IgD-negative memory B cell (primary cell): Measurements from ENCODE around the gene LTO1. TPM values are rescaled to one million over a fixed set of nuclear protein-coding genes. Genes with fewer than 3 reads are reported as not detected.
A peak's percentile ranks its signal among the peaks of the same experiment; 100 is the strongest.

Experiments
- H3K27ac Mint-ChIP-seq, 3 donors: one replicate each; pipeline ENCODE4 v1.8.0; 2020 to 2022; ENCODE audit warnings: mild to moderate bottlenecking in 3 of 3, mixed read lengths in 3 of 3, moderate library complexity in 1 of 3
- H3K27me3 Mint-ChIP-seq: one replicate; pipeline ENCODE4 v1.8.0; 2021; ENCODE audit warnings: mixed read lengths
- H3K36me3 Mint-ChIP-seq: one replicate; pipeline ENCODE4 v1.8.0; 2020; ENCODE audit warnings: mild to moderate bottlenecking, mixed read lengths
- H3K4me1 Mint-ChIP-seq, 3 donors: one replicate each; pipeline ENCODE4 v1.8.0; 2020 to 2022; ENCODE audit warnings: mixed read lengths in 3 of 3, mild to moderate bottlenecking in 1 of 3
- H3K4me3 Mint-ChIP-seq, 4 donors: one replicate each; pipeline ENCODE4 v1.8.0; 2020 to 2022; ENCODE audit warnings: mild to moderate bottlenecking in 4 of 4, mixed read lengths in 4 of 4, moderate library complexity in 3 of 4
- H3K9me3 Mint-ChIP-seq, 3 donors: one replicate each; pipeline ENCODE4 v1.8.0; 2020 to 2021; ENCODE audit warnings: mixed read lengths in 3 of 3, mild to moderate bottlenecking in 1 of 3
- polyA plus RNA-seq: library from polyadenylated mRNA; unstranded; fragments of 300-500 nt; fragmentation: Illumina TruSeq; gene quantifications from one replicate; pipeline ENCODE4 v1.2.3, GENCODE V29; 2021

LTO1 gene
- polyA plus RNA-seq, 1 donor from 2014 or later, result 14.0 TPM

DNA sequence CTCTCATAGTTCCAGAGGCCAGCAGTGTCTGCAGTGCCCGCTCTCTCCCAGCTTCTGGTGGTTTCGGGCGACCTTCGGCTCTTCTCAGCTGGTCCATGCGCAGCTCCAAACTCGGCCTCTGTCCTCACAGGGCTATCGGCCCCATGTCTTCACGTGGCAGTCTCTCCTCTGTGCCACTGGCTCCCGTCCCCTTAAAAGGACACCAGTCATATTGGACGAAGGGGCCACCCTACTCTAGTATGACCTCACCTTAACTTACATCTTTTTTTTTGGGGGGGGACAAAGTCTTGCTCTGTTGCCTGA lies 13.8 kb downstream of the LTO1 start:
- no peaks in the 10 kb centered on the region for H3K27me3 Mint-ChIP-seq
- no peak overlapping the region for H3K27ac Mint-ChIP-seq
- H3K36me3 Mint-ChIP-seq, result peaks cover 3% of the 10 kb centered on the region
- peaks cover 0 to 3% (median 0%) of the 10 kb centered on the region in 3 donors for H3K4me1 Mint-ChIP-seq
- H3K4me3 Mint-ChIP-seq, result no peak overlapping the region
- no peaks in the 10 kb centered on the region for H3K9me3 Mint-ChIP-seq

DNA sequence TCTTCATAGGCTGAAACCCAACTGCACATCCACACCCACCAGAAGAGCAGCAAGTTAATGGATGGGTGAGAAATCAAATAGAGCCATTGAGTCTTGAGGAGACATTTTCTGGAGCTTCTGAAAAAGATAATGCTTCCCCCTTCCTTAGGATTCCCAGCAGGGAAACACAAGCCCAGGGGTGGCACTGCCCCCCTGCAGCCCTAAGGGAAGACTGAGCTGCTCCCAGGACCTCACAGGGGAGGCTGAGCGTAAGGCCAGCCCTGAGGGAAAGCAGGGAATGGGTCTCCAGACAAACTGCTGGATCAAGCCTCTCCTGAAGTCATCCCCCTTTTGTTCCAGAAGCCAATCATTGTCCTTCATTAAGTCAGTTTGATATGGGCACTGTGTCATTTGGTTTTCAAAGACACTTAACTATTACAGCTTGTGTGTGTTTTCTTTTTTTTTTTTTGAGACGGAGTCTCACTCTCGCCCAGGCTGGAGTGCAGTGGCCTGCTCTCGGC lies 15.1 kb downstream of the LTO1 start:
- Mint-ChIP-seq H3K27me3 (no peaks in the 10 kb centered on the region), H3K36me3 (peaks cover 3% of the 10 kb centered on the region), H3K4me3 (no peak overlapping the region), H3K9me3 (no peaks in the 10 kb centered on the region), H3K27ac (no peak overlapping the region), H3K4me1 (peaks cover 0 to 2% (median 0%) of the 10 kb centered on the region in 3 donors)

DNA sequence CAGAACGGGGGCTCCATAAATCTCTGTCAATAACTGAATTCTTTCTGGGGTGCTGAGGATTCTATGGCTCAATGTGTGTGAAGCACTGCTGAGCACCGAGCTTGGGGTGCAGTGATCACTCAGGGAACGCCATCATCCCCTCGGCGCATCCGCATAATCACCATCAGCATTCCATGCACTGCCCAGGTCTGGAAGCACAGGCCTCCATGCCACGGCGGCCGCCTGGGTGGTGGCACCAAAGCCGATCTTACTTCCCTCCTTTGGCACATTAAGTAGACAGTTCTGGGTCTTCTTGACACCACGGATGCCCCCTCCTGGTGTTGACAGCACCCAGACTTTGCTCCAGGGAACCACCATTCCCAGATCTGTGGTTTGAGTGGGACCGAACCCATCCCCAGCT lies 15.6 kb downstream of the LTO1 start:
- H3K4me3 Mint-ChIP-seq, result peak overlapping the region in 1 of 4 donors; percentile 54

DNA sequence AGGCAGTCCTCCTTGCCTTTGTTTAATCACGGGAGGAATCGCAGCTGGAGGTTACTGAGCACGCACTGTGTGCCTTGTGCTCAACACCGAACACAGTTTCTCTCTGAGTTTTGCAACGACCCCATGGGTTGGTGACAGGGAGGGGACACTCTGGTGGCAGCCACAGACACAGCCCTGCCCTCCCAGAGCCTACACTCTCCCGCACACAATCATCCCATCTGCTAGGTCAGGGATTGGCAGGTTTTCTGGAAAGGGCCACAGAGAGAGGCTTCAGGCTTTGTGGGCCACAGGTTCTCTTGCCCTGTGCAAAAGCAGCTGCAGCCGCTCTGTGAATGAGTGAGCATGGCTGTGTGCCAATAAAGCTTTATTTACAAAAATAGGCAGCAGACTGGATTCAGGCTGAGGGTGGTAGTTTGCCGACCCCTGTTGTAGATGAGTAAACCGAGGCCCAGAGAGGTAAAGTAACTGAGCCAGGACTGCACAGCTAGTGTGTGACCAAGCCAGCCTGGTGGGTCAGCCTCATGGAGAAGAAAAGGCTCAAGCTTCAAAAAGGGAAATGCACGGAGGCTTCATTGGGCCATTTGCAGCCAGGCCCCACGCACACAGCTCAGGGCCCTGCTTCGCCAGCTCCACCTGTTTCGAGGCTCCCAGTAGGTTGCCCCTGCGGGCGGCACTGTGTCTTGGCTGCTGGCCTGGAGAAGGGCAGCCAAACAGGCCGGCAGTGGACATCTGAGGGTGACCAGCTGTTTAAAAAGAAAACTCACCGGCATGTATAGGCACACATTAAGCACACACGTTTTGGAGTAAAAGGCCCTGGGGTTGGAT lies 16.3 kb downstream of the LTO1 start:
- peak overlapping the region in 1 of 4 donors; percentile 54 for H3K4me3 Mint-ChIP-seq
- peaks cover 3% of the 10 kb centered on the region for H3K36me3 Mint-ChIP-seq
- H3K9me3 Mint-ChIP-seq, result no peaks in the 10 kb centered on the region
- no peak overlapping the region for H3K27ac Mint-ChIP-seq
- no peaks in the 10 kb centered on the region for H3K27me3 Mint-ChIP-seq
- no peaks in the 10 kb centered on the region for H3K4me1 Mint-ChIP-seq

More for the DNA sequence above, 15.6 kb downstream of the LTO1 start:
- H3K27me3 Mint-ChIP-seq, result no peaks in the 10 kb centered on the region
- no peaks in the 10 kb centered on the region for H3K9me3 Mint-ChIP-seq
- no peak overlapping the region for H3K27ac Mint-ChIP-seq
- peaks cover 3% of the 10 kb centered on the region for H3K36me3 Mint-ChIP-seq
- H3K4me1 Mint-ChIP-seq, result no peaks in the 10 kb centered on the region

DNA sequence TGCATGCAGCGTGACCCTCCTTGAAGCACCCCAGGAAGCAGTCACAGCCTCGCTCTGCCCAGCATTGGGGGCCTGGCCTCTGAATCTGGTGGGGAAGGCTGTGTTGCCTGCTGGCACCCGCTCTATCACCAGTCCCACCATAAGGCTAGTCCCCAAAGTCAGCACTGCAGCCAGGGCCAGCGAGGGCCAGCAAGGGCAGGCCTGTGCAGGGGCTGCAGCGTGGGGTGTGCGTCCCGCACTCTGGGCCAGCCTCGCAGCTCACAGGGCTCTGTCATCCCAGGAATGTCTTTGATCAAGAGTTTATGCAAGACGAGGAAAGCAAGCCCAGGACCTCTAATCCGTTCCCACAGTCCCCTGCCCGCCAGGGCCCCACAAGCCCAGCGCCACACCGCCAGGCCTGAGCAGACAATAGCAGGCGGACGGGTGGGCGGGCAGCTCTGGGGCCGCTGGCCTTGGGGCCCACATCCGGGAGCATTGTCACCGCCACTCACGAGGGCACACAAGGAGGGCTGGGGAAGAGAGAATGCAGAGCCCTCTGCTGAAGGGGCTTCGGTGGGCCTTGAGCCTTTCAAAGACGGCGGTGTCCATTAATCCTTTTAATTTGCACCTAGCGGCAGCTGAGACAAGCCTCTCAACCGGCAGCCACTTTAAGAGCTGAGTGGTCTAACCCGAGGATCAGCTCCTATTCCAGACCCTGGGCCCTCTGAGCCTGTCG lies 17.1 kb downstream of the LTO1 start:
- no peaks in the 10 kb centered on the region for H3K36me3 Mint-ChIP-seq
- H3K9me3 Mint-ChIP-seq, result no peaks in the 10 kb centered on the region
- H3K4me1 Mint-ChIP-seq, result no peaks in the 10 kb centered on the region
- H3K4me3 Mint-ChIP-seq, result no peak overlapping the region
- H3K27me3 Mint-ChIP-seq, result no peaks in the 10 kb centered on the region
- no peak overlapping the region for H3K27ac Mint-ChIP-seq

DNA sequence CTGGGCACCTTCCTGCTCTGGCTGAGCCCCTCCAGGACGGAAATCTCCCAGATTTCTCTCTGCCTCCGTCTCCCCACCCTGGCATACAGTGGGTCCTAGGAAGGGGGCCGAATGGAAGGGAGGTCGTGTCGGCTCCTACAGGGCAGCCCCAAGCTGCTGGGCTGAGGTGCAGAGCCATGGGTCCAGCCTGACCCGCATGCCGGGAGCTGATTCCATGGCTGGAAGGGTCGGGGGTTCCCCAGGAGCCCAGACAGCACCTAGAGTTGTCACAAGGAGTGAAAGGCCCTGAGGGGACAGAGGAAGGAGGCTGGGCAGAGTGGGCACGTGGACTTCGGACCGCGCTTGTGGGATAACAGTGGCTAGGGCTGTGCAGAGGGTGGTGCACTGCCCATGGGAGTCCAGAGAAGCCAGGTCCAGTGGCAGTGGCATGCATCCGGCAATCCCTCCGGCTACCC lies 17.7 kb downstream of the LTO1 start:
- no peak overlapping the region for H3K27ac Mint-ChIP-seq
- no peaks in the 10 kb centered on the region for H3K36me3 Mint-ChIP-seq
- H3K4me3 Mint-ChIP-seq, result no peak overlapping the region
- no peaks in the 10 kb centered on the region for H3K4me1 Mint-ChIP-seq
- H3K27me3 Mint-ChIP-seq, result no peaks in the 10 kb centered on the region
- H3K9me3 Mint-ChIP-seq, result no peaks in the 10 kb centered on the region

DNA sequence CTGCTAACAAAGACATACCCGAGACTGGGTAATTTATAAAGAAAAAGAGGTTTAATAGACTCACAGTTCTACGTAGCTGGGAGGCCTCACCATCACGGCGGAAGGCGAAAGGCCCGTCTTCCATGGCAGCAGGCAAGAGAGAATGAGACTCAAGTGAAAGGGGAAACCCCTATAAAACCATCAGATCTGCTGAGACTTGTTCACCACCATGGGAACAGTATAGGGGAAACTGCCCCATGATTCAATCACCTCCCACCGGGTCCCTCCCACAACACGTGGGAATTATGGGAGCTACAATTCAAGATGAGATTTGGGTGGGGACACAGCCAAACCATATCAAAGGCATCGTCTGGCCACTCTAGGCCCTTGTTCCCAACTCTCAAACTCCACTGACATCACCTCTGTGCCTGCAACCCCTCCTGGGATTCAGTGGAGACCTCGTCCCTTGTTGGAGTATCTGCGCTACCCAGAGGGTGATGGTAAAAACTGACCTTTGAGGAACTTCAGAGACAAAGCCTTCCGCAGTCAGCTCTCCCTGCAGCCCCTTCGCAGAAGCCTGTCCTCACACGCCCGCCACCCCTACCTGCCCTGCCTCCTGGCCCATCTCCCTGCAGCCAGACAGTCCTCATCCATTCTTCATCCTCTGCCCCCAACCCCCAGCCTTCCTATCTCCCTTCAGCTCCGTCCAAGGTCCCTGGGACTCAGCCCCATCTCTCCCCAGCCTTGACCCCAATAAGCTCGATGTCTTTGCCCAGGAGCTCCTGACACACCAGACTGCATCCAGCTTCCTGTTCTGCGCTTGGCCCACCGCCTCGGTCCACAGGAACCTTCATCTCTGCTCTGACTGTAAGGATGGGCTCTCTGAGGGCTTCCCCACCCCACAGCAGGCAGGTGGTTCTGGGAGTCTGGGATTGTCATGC lies 18.4 kb downstream of the LTO1 start:
- peaks cover under 1% of the 10 kb centered on the region for H3K36me3 Mint-ChIP-seq
- peak overlapping the region in 1 of 4 donors; percentile 47 for H3K4me3 Mint-ChIP-seq
- no peaks in the 10 kb centered on the region for H3K4me1 Mint-ChIP-seq
- H3K27ac Mint-ChIP-seq, result no peak overlapping the region
- no peaks in the 10 kb centered on the region for H3K27me3 Mint-ChIP-seq
- no peaks in the 10 kb centered on the region for H3K9me3 Mint-ChIP-seq

DNA sequence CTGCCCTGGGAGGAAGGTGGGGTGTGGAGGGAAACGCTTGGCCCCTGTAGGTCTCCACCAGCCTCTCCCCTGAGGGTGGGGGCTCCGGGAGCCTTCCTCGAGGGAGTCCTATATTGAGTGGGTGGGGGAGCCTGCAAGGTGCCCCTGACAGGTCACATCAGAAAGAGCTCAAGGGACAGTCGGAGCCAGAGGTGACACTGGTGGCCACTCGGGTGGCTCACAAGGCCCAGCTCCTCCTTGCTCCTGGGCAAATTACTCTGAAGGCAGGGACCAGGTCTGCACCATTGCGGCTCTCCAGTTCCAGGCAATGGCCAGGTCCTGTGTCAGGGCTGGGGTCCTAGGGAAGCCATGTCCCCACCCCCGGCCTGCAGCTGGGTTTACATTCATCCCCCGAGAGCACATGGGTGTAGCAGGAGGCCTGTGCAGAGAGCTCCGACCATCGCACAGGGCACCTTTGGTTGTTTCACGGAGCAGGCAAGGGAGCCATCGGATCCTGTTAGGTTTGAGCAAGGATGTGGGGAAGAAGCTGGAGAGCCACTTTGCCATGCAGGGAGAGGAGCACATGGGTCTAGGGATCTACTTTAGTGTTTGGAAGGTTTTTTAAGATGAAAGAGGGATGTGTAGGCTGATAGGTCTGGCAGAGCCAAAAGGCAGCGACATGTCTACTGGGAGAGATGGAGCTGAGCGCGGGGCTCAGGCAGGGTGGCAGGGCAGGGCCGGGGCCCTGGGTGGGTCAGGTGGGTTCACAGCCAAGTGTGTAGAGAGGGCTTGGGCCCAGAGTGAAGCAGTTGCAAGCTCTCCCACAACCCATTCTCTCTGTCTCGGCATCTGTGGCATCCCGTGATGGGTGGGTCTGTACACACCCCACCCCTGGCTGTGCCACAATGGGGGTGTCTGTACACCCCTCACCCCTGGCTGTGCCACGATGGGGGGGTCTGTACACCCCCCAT lies 19.4 kb downstream of the LTO1 start:
- H3K9me3 Mint-ChIP-seq, result no peaks in the 10 kb centered on the region

DNA sequence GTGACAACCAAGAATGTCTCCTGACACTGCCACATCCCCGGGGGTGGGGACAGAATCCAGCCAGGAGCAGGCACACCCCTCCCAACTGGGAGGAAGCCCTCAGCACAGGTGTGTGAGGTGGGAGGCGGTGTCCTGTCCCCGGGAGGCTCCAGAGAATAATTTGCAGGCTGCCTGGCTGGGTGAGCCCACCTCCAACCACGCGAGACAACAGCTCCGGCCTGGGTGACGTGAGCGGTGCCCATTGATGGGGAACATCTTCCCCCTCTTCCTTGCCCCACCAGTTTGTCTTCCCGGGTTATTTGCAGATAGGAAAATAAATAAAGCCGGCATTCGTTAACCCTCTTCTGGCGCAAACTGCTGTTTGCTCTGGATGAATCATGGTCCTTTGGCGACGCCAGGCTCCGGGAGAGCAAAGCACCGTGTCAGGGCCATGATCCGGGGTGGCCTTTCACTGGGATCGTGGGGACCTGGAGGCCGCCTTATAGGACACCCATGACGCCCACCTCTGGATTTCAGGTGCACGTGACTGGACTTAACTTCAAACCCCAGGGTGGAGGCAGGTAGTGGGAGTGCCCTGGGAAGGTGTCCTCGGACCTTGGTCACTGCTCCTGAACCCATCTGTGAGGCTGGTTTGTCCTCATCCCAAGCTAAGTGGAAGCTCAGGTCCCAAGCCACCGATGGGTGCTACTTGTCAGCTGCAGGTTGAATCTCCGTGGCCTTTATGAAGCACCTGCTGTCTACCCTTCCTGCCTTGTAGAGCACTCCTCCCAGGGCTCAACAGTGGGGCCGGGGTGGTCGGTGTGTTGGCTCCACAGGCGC lies 20.3 kb downstream of the LTO1 start:
- H3K27ac Mint-ChIP-seq, result no peak overlapping the region
- H3K36me3 Mint-ChIP-seq, result peaks cover 2% of the 10 kb centered on the region
- H3K4me1 Mint-ChIP-seq, result no peaks in the 10 kb centered on the region
- no peaks in the 10 kb centered on the region for H3K27me3 Mint-ChIP-seq
- no peak overlapping the region for H3K4me3 Mint-ChIP-seq
- H3K9me3 Mint-ChIP-seq, result no peaks in the 10 kb centered on the region

More for the DNA sequence above, 19.4 kb downstream of the LTO1 start:
- H3K27ac Mint-ChIP-seq, result no peak overlapping the region
- H3K27me3 Mint-ChIP-seq, result no peaks in the 10 kb centered on the region
- no peak overlapping the region for H3K4me3 Mint-ChIP-seq
- H3K36me3 Mint-ChIP-seq, result peaks cover 2% of the 10 kb centered on the region
- H3K4me1 Mint-ChIP-seq, result no peaks in the 10 kb centered on the region

DNA sequence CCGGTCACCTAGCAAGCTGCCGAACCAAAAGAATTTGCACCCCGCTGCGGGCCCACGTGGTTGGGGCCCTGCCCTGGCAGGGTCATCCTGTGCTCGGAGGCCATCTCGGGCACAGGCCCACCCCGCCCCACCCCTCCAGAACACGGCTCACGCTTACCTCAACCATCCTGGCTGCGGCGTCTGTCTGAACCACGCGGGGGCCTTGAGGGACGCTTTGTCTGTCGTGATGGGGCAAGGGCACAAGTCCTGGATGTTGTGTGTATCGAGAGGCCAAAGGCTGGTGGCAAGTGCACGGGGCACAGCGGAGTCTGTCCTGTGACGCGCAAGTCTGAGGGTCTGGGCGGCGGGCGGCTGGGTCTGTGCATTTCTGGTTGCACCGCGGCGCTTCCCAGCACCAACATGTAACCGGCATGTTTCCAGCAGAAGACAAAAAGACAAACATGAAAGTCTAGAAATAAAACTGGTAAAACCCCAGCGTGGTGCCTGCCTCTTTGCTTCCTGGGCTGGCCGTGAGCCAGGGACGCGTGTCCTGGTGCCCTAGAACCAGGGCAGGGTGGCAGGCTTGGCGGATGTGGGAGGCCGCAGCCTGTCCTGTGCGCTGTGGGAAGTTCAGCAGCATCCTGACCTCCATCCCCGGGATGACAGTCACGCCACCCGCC lies 21.0 kb downstream of the LTO1 start:
- Mint-ChIP-seq H3K4me3 (no peak overlapping the region), H3K27ac (no peak overlapping the region), H3K27me3 (no peaks in the 10 kb centered on the region), H3K9me3 (no peaks in the 10 kb centered on the region), H3K36me3 (peaks cover 2% of the 10 kb centered on the region), H3K4me1 (no peaks in the 10 kb centered on the region)

DNA sequence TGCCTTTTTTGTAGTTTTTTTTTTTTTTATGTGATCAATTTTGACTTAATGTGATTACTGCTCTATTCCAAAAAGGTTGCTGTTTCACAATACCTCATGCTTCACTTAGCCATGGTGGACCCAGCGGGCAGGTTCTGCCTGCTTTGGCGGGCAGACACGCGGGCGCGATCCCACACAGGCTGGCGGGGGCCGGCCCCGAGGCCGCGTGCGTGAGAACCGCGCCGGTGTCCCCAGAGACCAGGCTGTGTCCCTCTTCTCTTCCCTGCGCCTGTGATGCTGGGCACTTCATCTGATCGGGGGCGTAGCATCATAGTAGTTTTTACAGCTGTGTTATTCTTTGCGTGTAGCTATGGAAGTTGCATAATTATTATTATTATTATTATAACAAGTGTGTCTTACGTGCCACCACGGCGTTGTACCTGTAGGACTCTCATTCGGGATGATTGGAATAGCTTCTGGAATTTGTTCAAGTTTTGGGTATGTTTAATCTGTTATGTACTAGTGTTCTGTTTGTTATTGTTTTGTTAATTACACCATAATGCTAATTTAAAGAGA lies 21.7 kb downstream of the LTO1 start:
- no peaks in the 10 kb centered on the region for H3K27me3 Mint-ChIP-seq
- H3K36me3 Mint-ChIP-seq, result peaks cover 2% of the 10 kb centered on the region
- no peak overlapping the region for H3K4me3 Mint-ChIP-seq
- H3K4me1 Mint-ChIP-seq, result no peaks in the 10 kb centered on the region
- H3K9me3 Mint-ChIP-seq, result no peaks in the 10 kb centered on the region
- H3K27ac Mint-ChIP-seq, result no peak overlapping the region

DNA sequence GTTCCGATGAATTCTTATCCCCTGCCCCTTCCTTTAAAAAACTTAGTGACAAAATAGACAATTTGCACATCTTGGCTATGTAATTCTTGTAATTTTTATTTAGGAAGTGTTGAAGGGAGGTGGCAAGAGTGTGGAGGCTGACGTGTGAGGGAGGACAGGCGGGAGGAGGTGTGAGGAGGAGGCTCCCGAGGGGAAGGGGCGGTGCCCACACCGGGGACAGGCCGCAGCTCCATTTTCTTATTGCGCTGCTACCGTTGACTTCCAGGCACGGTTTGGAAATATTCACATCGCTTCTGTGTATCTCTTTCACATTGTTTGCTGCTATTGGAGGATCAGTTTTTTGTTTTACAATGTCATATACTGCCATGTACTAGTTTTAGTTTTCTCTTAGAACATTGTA lies 22.2 kb downstream of the LTO1 start:
- Mint-ChIP-seq H3K36me3 (peaks cover 2% of the 10 kb centered on the region), H3K4me3 (no peak overlapping the region), H3K9me3 (no peaks in the 10 kb centered on the region), H3K4me1 (peaks cover 0 to 4% (median 2%) of the 10 kb centered on the region in 3 donors), H3K27ac (no peak overlapping the region), H3K27me3 (no peaks in the 10 kb centered on the region)
